Activated CD4-positive, alpha-beta T cell treated with anti-CD3 and anti-CD28 coated beads, Interleukin-2, Interleukin-4, amounts not matched to agents 100 ng/mL and 50 ng/mL, durations not matched to agents 16 hours and 8 hours (primary cell): ENCODE results near the gene ADK.
"Not testable (repeated sequence)": the region's sequence is repeated elsewhere in the genome, so short reads cannot be mapped to it uniquely, and the experiment has no call there.

Experiments
- DNase-seq: peaks from one replicate; pipeline ENCODE4 v3.0.0-alpha.2; 2020; ENCODE audit warnings: low spot score

Gene ADK

GRCh38 chr10:74425456-74426001 is 274.5 kb downstream of the ADK start:
- no peak for DNase-seq

GRCh38 chr10:74431816-74432215 is 280.8 kb downstream of the ADK start:
- DNase-seq, result no peak

- DNase-seq, result no peak
Observed at GRCh38 chr10:74432841-74433594, 282.0 kb downstream of the ADK start.

GRCh38 chr10:74433595-74433956 is 282.6 kb downstream of the ADK start:
- no peak for DNase-seq

GRCh38 chr10:74433993-74434392 is 283.0 kb downstream of the ADK start:
- DNase-seq, result no peak

GRCh38 chr10:74434547-74434946 is 283.5 kb downstream of the ADK start:
- DNase-seq, result no peak

- no peak for DNase-seq
Observed at GRCh38 chr10:74436523-74437170, 285.6 kb downstream of the ADK start.

GRCh38 chr10:74437822-74438221 is 286.8 kb downstream of the ADK start:
- DNase-seq, result no peak

GRCh38 chr10:74439213-74439612 is 288.2 kb downstream of the ADK start:
- DNase-seq, result no peak

GRCh38 chr10:74445493-74445892 is 294.5 kb downstream of the ADK start:
- no peak for DNase-seq

GRCh38 chr10:74450602-74451001 is 299.6 kb downstream of the ADK start:
- DNase-seq, result no peak

GRCh38 chr10:74451127-74451829 is 300.3 kb downstream of the ADK start:
- peak; percentile 2 for DNase-seq

GRCh38 chr10:74453169-74453568 is 302.1 kb downstream of the ADK start:
- no peak for DNase-seq

- DNase-seq, result not testable (repeated sequence)
Observed at GRCh38 chr10:74457478-74457877, 306.5 kb downstream of the ADK start.

- no peak for DNase-seq
Observed at GRCh38 chr10:74460812-74461211, 309.8 kb downstream of the ADK start.

- no peak for DNase-seq
Observed at GRCh38 chr10:74474022-74474713, 323.1 kb downstream of the ADK start.

GRCh38 chr10:74476162-74476706 is 325.2 kb downstream of the ADK start:
- not testable (repeated sequence) for DNase-seq

GRCh38 chr10:74480778-74481177 is 329.8 kb downstream of the ADK start:
- no peak for DNase-seq

- no peak for DNase-seq
Observed at GRCh38 chr10:74483356-74483755, 332.3 kb downstream of the ADK start.

GRCh38 chr10:74485283-74485682 is 334.3 kb downstream of the ADK start:
- no peak for DNase-seq

- DNase-seq, result no peak
Observed at GRCh38 chr10:74486659-74487058, 335.6 kb downstream of the ADK start.

- DNase-seq, result no peak
Observed at GRCh38 chr10:74488907-74489306, 337.9 kb downstream of the ADK start.
